Measurements from ENCODE around the gene CNR2.

The CNR2 gene

GRCh38 chr1:23922321-23922943, 9.3 kb upstream of the CNR2 start:
- H3K27me3 ChIP-seq (ENCODE audit: insufficient read depth, low read depth): no peaks in the 10 kb centered on the region
- H3K4me1 ChIP-seq (ENCODE audit: low read depth, poor library complexity, severe bottlenecking): peaks cover 28% of the 10 kb centered on the region
- H3K4me3 ChIP-seq (IDR thresholded peaks at IDR 0.05; ENCODE audit: insufficient read depth, low read depth, low read length): no peak overlapping the region
- no peak overlapping the region for H3K27ac ChIP-seq
- no peaks in the 10 kb centered on the region for H3K79me2 ChIP-seq (ENCODE audit: insufficient read depth, low read depth)
- H3K36me3 ChIP-seq (ENCODE audit: insufficient read depth): no peaks in the 10 kb centered on the region
- H3K4me2 ChIP-seq: no peak overlapping the region
- H4K20me1 ChIP-seq (ENCODE audit: insufficient read depth): no peaks in the 10 kb centered on the region
- TF ChIP-seq CTCF (conservative IDR thresholded peaks at IDR 0.05; ENCODE audit: low read depth, low read length): no peak
- no peak overlapping the region for H3K9ac ChIP-seq
- no peak overlapping the region for H2AFZ ChIP-seq (ENCODE audit: low read depth)

- peaks cover 51% of the 10 kb centered on the region for H3K4me1 ChIP-seq (ENCODE audit: low read depth, poor library complexity, severe bottlenecking)
- H3K27me3 ChIP-seq (ENCODE audit: insufficient read depth, low read depth): no peaks in the 10 kb centered on the region
- no peaks in the 10 kb centered on the region for H3K36me3 ChIP-seq (ENCODE audit: insufficient read depth)
- peak overlapping the region; percentile 55; the same call in 1 of the 2 replicates for H2AFZ ChIP-seq (ENCODE audit: low read depth)
- no peaks in the 10 kb centered on the region for H4K20me1 ChIP-seq (ENCODE audit: insufficient read depth)
- no peak overlapping the region; the same call in 1 of the 2 replicates for H3K9ac ChIP-seq
- peak; percentile 76 for TF ChIP-seq CTCF (conservative IDR thresholded peaks at IDR 0.05; ENCODE audit: low read depth, low read length)
- H3K79me2 ChIP-seq (ENCODE audit: insufficient read depth, low read depth): no peaks in the 10 kb centered on the region
- peak overlapping the region; percentile 5; the same call in 1 of the 2 replicates for H3K4me2 ChIP-seq
- no peak overlapping the region for H3K4me3 ChIP-seq (IDR thresholded peaks at IDR 0.05; ENCODE audit: insufficient read depth, low read depth, low read length)
- H3K27ac ChIP-seq: no peak overlapping the region
These were observed 3.3 kb upstream of the CNR2 start for GRCh38 chr1:23916209-23917131.

GRCh38 chr1:23915466-23915865, 2.3 kb upstream of the CNR2 start:
- H3K79me2 ChIP-seq (ENCODE audit: insufficient read depth, low read depth): no peaks in the 10 kb centered on the region
- H3K4me2 ChIP-seq: no peak overlapping the region
- no peak overlapping the region for H3K27ac ChIP-seq
- no peaks in the 10 kb centered on the region for H4K20me1 ChIP-seq (ENCODE audit: insufficient read depth)
- no peak overlapping the region for H2AFZ ChIP-seq (ENCODE audit: low read depth)
- H3K4me3 ChIP-seq (IDR thresholded peaks at IDR 0.05; ENCODE audit: insufficient read depth, low read depth, low read length): no peak overlapping the region
- TF ChIP-seq CTCF (conservative IDR thresholded peaks at IDR 0.05; ENCODE audit: low read depth, low read length): no peak
- no peaks in the 10 kb centered on the region for H3K27me3 ChIP-seq (ENCODE audit: insufficient read depth, low read depth)
- no peaks in the 10 kb centered on the region for H3K36me3 ChIP-seq (ENCODE audit: insufficient read depth)
- H3K4me1 ChIP-seq (ENCODE audit: low read depth, poor library complexity, severe bottlenecking): peaks cover 42% of the 10 kb centered on the region
- no peak overlapping the region for H3K9ac ChIP-seq

GRCh38 chr1:23914921-23915320, 1.8 kb upstream of the CNR2 start:
- Histone ChIP-seq H3K36me3 (ENCODE audit: insufficient read depth) (no peaks in the 10 kb centered on the region), H3K27me3 (ENCODE audit: insufficient read depth, low read depth) (no peaks in the 10 kb centered on the region), H2AFZ (ENCODE audit: low read depth) (no peak overlapping the region), H3K27ac (no peak overlapping the region), H3K4me2 (no peak overlapping the region), H3K4me1 (ENCODE audit: low read depth, poor library complexity, severe bottlenecking) (peaks cover 37% of the 10 kb centered on the region), H3K79me2 (ENCODE audit: insufficient read depth, low read depth) (no peaks in the 10 kb centered on the region), H3K9ac (no peak overlapping the region), H3K4me3 (IDR thresholded peaks at IDR 0.05; ENCODE audit: insufficient read depth, low read depth, low read length) (no peak overlapping the region), H4K20me1 (ENCODE audit: insufficient read depth) (no peaks in the 10 kb centered on the region)
- no peak for TF ChIP-seq CTCF (conservative IDR thresholded peaks at IDR 0.05; ENCODE audit: low read depth, low read length)
